SH-SY5Y (cell line): Measurements from ENCODE around the gene MED23.

ENCODE experiments used
- GATA2 ChIP-seq: IDR thresholded peaks from 2 replicates; pipeline ENCODE4 v1.6.1; 2011; ENCODE audit warnings: mild to moderate bottlenecking, low read depth, low read length
- GATA3 ChIP-seq: IDR thresholded peaks from 2 replicates; pipeline ENCODE4 v1.6.1; 2011; ENCODE audit warnings: low read depth, mild to moderate bottlenecking, low read length, moderate library complexity

The MED23 gene

GRCh38 chr6:131645846-131646245, 17.8 kb upstream of the MED23 start:
- no peak for TF ChIP-seq GATA2
- TF ChIP-seq GATA3 = no peak

GRCh38 chr6:131644921-131645320, 16.9 kb upstream of the MED23 start:
- TF ChIP-seq GATA3 = no peak
- TF ChIP-seq GATA2 = no peak

DNA sequence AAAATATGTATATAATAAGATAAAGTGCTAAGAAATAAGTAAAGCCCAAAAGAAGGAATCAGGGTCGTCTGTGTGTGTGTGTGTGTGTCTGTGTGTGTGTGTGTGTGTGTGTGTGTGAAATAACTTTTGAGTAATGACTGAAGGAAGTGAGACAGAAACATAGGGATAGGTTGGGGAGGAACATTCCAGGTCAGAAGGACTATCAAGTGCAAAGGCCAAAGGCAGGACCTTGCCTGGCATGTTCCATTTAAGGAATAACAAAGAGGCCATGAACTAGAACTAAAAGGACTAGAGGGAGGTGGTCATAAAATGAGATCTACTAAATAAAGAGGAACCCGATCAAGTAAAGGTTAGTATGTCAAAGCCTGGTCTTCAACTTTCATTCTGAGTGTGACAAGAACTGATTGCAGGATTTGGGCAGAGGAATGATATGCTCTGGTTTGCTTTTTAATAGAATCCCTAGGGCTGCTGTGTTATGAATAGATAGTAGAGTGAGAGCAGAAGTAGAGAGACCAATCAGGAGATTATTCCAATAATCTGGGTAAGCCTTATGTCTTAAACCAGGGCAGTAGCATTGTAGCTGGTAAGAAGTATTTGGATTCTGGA, 15.9 kb upstream of the MED23 start:
- no peak for TF ChIP-seq GATA3
- TF ChIP-seq GATA2 = no peak

DNA sequence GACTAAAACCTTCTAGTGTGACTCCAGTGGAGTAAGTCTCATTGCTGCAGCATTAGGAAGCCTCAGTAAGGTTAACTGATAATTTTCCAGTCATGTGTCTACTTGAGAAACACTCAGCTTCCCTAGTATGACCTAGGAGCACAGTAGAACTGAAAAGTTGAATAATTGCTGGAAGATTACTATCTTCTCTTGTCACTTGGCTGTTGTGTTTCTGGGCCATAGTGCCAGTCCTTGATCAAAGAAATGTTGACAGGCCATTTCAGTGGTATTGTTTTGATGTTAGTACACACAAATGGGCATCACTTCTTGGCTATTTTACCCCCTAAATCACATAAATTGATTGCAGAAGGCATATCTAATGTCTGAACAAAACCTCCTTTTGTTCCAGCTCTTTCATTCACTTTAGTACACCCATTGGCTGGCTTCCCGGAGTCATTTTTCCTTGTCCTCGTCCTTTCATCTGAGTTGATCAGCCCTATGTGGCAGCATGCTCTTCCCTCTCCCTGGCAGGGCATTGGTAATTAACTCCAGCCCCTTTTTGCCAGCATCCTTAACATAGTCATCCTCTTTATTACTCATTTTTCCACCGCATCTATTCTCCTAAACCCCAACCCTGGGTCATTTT, 15.1 kb upstream of the MED23 start:
- TF ChIP-seq GATA2 (no peak), GATA3 (no peak)

- TF ChIP-seq GATA2 (no peak), GATA3 (no peak)
These were observed 14.5 kb upstream of the MED23 start for GRCh38 chr6:131642565-131642964.

DNA sequence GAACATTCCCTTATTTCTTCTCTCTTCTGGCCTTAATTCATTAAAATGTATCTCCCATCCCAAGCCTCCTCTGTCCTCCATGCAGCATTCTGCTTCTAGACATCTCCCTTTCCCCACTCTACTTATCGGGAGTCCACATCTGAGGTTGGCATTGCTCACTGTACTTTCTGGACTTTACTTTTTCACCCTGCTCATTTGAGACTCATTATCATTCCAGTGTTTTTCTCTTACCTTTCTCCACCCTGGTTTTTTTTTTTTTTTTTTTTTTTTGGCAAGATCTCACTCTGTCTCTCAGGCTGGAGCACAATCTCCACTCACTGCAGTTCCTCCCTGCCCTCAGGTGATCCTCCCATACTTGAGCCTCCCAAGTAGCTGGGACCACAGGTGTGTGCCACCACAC, 13.5 kb upstream of the MED23 start:
- no peak for TF ChIP-seq GATA3
- TF ChIP-seq GATA2 = no peak

DNA sequence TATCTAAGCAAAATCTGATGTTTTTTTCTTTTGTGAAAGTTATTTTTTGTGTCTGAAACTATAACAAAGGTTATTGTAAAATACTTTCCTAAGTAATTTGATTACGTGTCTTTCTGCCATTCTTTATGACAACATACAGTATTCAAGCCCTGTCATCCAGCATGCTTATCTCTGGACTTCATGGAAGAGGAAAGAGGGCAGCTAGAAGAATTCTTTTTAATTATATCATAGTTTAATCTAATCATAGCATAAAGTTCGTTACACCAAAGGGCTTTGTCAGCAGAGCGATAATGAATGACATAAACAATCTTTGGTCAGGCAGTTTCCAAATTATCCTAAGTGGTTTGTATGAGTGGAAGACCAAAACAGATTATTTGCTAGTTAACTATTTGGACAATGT, 12.5 kb upstream of the MED23 start:
- TF ChIP-seq GATA2 (no peak), GATA3 (no peak)

DNA sequence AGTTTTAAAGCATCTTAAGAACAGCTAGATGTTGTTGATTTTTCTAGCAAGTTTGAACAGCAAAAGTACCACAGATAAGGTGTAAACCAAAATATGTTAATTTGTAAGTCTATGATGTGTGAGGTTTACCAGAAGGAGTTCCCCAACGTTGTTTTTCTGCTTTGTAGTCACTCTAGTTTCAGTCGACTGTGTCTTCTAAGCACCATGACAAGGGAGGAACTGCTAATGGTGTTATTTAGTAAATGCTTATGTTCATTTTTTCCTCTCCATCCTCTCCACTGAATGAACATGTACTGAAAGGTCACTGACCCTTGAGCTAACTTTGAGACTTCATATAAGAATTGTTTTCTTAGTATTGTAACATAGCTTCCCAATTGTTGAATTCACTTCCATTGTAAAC, 12.1 kb upstream of the MED23 start:
- no peak for TF ChIP-seq GATA2
- no peak for TF ChIP-seq GATA3

- no peak for TF ChIP-seq GATA3
- no peak for TF ChIP-seq GATA2
These were observed 10.0 kb upstream of the MED23 start for GRCh38 chr6:131638013-131638412.

GRCh38 chr6:131636880-131637792, 9.1 kb upstream of the MED23 start, which contains the start of gene ENPP3:
ENPP3 (plus strand) TSS chr6:131637302; CDS start chr6:131637385, 83 bp downstream.
- TF ChIP-seq GATA3 = no peak
- no peak for TF ChIP-seq GATA2

DNA sequence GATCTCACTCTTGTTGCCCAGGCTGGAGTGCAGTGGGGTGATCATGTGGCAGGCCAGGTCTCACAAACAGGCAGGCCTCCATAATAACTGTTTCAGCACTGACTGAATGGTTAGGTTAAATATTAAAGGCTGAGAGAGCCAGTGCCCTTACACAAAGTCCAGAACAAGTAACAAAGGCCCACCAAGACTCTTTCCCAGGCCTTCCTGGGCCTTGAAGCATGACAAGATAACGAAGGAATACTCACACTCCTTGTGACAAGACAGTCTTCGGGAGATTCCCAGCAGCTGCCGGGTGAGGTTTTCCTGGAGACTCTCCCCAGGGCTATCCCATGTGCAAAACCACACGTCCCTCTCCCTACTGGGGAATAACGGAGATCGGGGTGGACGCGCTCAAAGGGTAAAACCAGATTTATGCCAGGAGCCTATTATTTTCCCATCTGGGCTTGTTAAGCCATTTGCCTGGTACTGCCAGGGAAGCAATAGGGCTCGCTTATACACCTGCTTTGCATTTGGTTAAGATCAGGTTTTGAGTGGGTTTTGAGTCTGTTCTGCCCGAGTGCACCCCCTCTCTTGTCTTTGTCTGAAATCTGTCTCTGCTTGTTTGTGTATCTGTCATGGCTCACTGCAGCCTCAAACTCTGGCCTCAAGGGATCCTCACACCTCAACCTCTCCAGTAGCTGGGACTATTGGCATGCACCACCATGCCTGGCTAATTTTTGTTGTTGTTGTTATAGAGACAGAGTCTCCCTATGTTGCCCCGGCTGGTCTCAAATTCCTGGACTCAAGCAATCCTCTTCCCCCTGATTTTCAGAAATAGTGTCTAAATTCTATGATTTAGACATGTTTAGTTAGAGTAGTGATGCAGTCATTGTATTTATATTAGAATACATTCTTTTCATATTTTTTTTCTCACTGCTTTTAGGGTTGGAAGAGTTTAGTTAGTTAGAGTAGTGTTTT, 7.6 kb upstream of the MED23 start:
- no peak for TF ChIP-seq GATA3

GRCh38 chr6:131631625-131632289, 3.7 kb upstream of the MED23 start:
- no peak for TF ChIP-seq GATA2
- no peak for TF ChIP-seq GATA3

GRCh38 chr6:131629651-131630050, 1.6 kb upstream of the MED23 start:
- TF ChIP-seq GATA3 = no peak
- no peak for TF ChIP-seq GATA2

DNA sequence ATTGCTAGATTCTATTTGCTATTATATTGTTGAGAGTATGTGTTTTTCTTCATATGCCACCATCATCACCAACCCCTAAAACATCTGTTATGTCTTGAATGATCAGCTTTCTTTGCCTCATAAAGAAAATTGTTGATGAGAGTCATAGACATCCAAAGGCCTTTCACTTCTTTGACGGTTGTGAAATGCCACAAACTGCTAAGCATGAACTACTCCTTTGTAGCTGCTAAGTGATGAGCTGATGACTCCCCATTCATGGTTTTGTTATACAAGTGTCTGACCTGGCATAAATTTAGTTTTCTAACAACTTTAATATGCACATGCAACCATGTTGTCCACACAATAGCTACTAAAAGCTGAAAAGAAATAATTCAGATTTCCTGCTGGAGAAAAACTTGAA, 684 bp upstream of the MED23 start:
- TF ChIP-seq GATA3 (no peak), GATA2 (no peak)
